DMS79 (cell line): ENCODE measurements around the gene SERPINB1.
"Not testable (repeated sequence)": the region's sequence is repeated elsewhere in the genome, so short reads cannot be mapped to it uniquely, and the experiment has no call there.

Experiments used
- DNase-seq: peaks from one replicate; lab custom pipeline; 2025; lab: John Stamatoyannopoulos, UW

SERPINB1 gene

DNA sequence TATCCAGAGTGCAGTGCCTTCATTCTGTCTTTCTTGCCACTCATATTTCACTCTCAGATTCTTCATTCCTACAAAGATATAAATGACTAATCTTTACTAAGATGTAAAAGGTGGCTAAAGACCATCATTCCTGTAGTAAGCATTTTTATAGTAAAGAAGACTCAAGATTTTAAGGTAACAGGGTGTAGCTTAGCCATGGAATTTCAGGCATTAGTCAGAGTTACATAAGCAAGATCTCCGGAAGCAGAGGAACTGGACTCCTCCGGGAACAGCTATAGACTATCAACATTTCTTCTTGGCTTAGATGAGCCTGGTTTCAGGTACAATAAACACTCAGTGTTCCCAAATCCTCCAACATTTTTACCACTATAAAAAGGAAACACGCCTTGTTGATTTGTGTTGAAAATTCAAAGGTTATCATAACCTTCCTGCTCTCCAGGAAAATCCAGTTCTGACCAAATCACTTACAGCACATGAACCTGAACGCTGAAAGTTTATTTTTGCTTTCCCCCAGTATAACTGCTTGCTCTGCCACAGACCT, 23.7 kb downstream of the SERPINB1 start:
- DNase-seq = no peak

DNA sequence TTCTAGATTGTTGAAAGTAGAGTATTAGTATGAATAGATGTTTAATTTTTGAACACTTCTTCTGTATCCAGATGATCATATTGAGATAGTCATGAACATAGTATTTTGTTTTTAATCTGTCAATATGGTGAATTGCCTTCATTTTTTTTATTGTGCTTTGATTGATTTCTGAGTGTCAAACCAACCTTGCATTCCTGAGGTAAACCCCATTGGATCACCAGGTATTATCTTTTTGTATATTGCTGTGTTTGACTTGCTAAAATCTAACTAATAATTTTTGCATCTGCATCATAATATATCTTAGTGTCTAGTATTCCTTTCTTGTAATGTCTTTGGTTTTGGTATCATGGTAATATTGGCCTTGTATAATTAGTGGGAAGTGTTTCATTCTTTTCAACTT, 25.5 kb downstream of the SERPINB1 start:
- no peak for DNase-seq

DNA sequence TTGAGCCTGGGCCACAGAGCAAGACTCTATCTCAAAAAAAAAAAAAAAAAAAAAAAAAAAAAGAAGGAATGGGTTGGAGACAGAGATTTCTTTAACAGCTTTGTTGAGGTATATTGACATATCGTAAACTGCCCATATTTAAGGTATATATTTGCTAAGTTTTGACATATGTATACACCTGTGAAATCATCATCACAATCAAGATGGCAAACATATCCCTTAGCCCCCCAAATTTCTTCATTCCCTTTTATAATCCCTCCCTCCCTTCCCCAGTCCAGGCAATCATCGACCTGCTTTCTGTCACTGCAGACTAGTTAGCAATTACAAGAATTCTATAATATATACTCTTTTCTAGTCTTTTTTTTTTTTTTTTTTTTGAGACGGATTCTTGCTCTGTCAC, 29.0 kb downstream of the SERPINB1 start:
- no peak for DNase-seq

DNA sequence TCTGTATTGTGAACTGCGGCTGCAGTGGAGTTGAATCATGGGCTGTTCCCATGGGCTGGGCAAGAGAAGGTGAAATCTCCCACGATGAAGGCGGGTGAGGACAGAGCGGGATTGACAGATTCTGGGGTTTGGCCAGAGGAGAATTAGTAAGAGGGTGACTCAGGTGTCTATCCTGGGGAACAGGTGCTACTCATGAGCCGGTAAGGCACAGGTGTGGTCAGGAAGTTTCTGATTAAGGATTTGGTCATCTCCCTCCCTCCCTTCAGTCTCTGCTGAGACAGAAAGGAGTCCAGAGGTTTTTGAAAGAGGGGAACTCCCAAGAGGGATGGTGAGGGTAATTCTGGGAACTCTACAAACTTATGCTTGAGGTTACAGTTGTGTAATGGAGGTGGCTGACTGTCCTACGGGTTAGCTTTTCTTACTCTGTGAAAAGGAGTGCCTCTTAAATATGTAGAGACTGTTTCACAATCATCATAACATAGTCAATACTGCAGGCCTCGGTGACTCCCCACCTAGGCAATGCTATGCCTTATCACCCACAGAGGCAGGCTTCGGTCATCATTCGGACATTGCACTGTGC, 31.5 kb downstream of the SERPINB1 start:
- no peak for DNase-seq

DNA sequence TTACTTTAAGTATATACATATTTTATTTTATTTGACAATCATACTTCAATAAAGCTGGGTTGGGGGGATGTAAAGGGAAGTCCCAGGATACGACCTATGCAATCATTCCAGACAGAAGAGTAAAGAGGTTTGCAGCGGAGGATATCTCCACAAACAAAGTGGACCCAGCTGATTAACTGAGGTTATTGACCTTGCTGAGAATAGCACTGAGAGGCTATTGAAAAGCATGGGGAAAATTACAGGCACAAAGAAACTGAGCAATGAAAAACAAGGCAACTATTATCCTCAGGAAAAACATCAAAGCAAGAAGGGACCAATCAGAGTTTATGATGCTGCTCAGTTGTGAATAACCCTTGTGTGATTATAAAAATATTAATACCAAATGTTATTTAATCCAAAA, 32.6 kb downstream of the SERPINB1 start:
- no peak for DNase-seq

DNA sequence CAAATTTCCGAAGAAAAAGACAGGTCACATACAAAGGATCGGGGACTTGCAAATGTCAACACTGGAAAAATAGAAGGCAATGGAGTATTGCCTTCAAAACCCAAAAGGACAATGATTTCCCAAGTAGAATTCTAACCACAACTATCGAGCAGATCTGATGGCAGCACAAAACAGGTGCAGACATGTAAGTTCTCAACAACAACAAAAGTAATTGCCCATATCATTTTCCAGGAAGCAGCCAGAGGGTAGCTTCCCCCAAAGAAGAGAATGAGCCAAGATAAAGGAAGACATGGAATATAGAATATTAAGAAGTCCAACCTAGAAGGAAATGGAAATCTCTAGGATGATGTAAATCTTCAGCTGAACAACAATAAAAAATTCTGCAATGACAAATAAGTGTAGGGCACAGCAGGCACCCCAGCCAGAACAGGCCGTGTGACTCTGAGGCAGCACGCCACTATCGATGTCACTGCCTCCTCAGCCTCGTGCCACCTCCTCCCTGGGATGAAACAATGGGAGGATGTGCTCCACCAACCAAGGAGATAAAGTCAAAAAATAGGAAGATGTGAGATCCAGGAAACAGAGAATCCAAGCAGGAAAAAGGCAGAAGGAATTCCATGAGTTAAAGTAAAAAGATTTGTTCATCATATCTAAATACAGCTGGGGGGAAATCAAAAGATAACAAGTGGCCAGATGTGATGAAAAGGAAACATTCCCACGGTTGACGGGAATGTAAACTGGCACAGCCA, 34.1 kb downstream of the SERPINB1 start:
- no peak for DNase-seq

DNA sequence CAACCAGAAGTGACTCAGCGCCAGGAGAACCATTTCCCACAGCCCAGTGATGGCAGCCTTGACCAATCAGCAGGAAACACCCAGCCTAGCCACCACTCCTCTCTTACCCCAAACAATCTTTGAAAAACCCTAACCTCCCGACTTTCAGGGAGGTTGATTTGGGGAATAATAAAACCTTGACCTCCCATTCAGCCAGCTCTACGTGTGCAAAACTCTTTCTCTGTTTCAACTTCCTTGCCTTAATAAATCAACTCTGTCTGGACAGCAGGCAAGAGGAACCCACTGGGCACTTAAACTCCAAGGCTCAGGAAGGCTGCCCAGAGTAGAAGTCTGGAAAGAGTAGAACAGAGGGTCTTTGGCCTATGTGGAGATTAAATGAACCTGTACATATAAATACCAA, 35.0 kb downstream of the SERPINB1 start:
- no peak for DNase-seq

DNA sequence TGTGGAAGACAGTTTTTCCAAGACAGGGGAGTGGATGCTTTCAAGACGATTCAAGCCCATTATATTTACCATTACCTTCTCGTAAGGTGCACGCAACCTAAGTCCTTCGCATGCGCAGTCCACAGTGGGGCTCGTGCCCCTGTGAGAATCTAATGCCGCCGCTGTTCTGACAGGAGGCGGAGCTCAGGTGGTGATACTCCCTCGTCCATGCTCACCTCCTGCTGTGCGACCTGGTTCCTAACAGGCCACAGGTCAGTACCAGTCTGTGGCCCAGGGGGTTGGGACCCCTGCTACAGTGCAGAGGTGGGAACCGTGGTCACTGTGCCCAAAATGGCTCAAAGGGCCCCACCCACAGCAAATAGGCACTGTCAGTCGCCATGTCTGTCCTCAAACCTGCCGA, 36.6 kb downstream of the SERPINB1 start:
- no peak for DNase-seq

DNA sequence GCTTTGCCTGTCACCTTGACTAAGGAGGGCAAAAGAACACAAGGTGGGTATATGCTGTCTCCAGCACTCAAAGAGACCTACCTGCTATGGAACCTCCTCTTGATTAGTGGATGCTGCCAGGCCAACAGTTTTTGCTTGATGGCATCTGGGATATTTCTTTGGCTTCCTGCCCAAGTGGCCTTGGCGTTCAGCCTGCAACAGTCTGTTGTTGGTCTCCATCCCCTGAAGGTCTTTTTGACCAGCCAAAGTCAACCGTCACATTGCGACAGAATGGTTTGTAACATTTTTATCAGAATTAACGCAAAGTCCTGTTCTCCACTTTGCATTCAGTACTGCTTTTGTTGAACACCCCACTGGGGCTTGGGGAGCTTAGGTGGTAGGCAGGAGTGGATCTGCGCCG, 37.1 kb downstream of the SERPINB1 start:
- no peak for DNase-seq

DNA sequence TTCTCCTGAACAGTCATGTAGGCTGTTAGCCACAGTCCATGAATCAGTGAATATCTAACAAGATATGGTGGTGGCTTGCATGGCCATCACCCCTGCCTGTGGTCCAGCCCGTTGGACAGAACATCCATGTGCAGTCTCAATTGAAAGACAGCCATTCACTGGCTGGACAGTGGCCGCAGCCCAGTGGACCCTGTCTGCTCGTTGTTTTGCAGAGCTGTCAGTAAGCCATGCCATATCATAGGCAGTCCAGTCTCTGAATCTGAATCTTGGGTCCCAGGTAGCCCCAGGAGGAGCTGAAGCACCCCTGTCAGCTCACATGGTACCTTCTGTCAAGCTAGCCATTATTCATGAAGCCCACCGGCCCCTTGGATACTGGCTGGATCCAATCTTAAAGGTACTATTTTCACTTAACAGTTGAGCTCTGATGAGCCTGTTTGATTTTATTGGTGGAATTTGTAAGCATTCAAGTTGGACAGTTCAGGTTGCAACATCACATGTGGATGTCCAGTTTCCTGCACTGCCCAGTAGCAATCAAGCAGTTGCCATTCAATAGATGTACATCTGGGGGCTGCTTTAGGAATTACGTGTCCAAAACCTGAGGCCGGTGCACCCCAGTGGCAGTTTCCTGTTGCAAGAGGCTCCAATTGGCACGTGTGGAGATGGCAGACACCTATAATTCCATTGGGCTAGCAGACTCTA, 37.8 kb downstream of the SERPINB1 start:
- DNase-seq = no peak

DNA sequence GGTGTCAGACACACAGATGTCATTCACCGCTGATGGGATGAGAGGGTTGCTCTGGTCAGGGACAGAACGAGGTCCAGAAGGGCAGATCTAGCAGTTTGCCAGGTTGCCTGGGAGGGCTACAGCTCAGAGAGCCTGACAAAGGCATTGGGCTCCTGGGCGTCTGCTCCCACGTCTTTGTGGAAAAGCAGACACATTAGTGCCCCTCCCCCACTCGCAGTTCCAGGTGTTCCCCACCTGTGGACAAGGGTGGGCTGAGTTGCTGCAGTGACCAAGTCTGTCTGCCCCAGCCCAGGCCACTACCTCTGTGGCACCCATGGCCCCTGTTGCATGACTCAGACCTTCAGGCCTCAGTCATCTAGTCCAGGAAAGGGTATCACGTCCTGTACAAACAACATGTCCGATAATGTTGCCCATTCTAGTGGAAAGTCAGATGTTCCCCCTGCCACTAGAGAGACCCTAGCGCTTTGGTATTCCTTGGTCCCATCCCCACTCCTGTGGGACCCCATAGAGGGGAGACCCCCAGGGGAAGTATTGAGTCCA, 39.1 kb downstream of the SERPINB1 start:
- DNase-seq = no peak

DNA sequence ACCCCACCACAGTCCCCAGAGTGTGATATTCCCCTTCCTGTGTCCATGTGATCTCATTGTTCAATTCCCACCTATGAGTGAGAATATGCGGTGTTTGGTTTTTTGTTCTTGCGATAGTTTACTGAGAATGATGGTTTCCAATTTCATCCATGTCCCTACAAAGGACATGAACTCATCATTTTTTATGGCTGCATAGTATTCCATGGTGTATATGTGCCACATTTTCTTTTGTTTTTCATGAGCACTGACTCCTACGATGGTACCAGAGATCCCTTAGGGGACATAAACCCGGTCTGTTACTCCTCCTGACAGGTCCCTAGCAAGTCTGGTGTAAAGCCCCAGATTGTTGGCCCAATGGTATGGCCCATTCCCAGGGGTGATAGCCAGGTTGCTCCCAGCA, 40.0 kb downstream of the SERPINB1 start:
- not testable (repeated sequence) for DNase-seq

DNA sequence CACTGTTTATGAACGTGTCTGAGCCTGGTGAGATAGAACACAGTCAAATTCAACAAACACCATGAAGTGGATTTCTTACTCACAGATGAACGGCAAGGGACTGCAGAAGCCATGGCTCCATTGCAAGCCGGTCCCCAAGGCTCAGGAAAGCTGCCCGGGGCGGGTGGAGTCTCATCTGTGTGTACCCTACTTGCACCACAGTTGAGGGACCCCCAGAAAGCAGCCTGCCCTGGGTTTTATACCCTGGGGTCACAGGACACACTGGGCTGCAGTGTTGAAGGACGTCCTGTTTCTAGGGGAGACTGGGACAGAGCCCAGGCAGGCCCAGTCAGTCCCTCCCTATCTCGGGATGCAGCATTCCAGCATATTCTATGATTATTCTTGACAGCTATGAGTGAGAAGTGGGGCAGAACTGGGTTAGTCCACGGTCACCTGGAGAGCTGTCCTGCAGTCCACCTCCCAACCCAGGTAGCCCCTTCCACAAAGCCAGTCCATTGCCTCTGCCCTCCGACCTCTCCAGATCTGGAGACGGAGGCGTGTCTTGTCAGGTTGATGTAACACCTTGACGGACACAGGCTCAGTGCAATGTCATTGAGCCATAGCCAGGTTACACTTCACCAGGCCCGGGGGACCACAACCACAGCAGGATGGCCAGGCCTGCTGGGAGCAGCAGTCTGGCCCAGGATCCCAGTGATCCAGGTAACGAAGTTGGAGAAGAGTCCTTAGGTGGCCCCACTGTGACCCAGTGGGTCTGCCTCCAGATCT, 40.9 kb downstream of the SERPINB1 start:
- no peak for DNase-seq

DNA sequence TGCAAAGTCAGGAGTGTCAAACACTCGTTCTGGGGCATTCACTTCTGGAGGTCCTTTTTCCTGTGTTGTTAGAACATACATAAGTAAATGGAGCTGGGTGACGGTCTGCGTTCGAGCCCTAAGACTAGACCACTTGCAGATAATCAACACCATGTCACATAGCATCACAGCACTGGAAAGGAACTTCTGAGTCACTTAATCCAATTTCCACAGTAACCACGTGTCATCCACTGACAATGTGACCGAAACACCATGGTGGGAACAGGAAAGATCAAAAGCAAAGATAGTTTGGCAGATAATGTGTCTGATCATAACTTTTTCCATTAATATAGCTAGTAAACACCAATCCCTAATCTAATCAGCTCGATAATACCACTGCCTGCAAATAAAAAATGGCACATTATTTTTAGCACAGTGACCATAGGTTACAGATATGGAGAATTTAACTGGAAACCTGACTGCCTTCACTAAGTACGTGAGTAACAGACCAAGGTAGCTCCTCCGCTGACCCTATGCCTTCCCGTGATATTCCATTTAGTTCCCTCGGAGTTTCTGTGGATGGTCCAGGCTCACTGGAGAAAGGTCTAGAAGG, 41.6 kb downstream of the SERPINB1 start:
- no peak for DNase-seq

DNA sequence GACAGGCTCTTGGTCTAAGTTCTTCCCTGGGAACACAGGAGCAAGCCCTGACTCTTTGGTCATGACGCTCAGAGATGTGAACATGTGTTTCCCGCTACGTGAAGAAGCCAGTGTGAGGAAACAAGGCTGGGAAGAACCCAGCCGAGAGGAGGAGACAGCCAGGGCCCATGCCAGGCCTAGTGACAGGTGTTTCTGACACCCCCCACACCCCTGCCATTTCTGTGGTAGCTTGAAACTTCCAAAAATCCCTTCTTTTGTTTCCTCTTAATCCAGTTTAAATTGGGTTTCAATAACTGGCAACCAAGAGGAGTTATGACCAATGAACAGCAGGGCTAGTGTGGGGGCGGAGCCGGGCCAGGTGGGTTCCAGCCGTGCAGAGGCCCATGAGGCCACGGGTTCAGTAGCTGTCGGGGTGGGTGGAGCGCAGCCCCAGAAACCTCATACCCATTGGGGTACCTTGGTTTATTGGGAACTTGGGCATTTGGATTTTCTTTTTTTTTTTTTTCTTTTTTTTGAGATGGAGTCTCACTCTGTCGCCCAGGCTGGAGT, 43.0 kb downstream of the SERPINB1 start:
- no peak for DNase-seq

DNA sequence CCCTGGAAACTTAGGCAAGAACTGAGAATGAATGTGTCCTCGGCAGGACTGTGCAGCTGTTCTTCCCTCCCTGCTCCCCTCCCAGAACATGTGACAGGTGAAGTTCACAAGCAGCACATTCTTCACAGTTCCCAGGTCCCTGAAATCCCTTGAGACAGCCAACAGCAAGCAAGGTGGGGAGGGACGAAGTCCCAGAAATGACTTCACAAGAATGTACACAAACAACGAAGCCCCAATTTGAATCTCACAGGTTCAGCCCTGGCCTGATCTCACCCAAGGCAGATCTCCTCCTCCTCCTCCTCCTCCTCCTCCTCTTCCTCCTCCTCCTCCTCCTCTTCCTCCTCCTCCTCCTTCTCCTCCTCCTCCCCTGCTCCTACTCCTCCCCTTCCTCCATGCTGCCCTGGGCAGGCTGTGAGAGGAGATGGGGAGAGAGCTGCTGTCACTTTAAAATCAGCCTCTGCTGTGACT, 44.1 kb downstream of the SERPINB1 start:
- DNase-seq = no peak

DNA sequence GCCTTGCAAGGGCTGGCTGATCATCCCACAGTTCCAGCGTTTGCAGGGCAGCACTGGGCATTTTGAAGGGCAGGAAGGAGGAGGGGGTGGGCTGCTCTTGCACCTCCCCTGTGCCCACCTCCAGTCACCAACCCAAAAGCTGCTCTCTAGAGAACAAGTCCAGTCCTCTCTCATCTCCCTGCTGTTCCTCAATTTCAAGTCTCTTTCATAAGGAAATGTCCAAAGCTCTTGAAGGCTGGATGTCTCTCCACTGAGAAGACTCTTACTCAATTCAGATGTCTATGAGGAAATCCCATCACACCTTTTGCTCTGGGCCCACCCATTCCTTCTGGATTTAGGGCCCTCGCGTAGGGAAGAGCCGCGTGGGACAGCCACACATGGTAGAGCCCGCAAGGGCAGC, 44.8 kb downstream of the SERPINB1 start:
- no peak for DNase-seq

DNA sequence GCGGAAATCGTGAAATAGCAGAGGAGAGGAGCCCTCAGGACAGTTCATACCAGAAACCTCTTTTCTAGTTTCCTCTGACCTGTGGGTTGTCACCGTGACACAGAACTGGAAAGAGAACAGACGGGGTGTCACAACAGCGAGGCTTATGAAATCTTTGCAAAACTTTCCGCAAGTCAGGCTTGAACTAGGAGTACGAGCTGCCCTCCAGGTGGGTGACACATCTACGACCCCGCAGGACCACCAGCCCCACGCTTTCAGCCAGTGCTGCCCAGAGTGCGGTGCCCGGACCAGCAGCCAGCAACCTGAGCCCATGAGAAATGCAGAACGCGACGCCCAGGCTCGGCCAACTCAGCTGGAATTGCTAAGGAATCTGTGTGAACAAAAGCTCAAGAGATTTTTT, 45.7 kb downstream of the SERPINB1 start:
- DNase-seq = no peak

DNA sequence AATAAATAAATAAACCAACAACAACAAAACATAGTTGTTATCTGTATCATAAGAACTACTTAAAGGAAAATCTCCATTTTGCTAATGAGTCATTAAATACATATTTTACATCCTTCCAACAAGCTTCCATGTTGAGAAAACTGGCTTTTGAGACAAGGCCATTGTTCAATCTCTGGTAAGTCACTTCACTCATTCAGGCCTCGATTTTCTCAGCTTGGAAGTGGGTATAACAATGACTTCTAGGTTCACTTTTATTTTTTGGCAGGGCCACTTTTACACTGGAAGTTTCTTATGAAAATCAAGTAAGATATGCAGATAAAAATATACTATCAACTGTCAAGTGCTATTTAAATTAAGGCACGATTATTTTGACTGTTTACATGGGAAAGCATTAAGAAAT, 46.5 kb downstream of the SERPINB1 start:
- DNase-seq = no peak

DNA sequence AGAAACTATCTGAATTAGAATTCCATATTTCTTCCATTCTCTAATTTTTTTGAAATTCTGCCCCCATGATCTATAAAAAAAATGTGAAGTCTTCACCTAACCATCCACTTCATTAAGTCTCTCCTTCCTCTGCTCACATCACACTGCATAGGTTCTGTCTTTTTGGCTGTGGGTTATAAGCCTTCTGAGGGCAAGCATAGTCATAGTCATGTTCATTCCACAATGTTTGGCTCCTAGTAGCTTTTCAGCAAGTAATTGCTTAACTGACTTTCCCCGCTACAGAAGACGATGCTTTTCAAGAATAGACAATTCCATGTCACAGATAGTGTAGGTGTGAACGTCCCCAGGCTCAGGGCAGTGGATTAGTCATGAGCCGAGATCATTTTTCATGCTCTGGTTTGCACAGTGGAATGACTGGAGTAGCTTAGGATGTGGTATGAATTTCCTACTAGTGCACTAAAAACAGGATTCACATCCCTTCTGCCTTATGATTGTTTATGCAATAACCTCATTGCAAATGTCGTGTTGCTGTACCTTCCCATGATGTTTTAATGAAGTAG, 47.4 kb downstream of the SERPINB1 start:
- no peak for DNase-seq
